Epithelial cell of prostate (primary cell): ENCODE results near the gene ASPSCR1.
A peak's percentile ranks its signal among the peaks of the same experiment; 100 is the strongest.
"Not testable (repeated sequence)": the region's sequence is repeated elsewhere in the genome, so short reads cannot be mapped to it uniquely, and the experiment has no call there.

Experiments
- DNase-seq: peaks from one replicate; pipeline ENCODE4 v3.0.0-alpha.2; 2011; ENCODE audit warnings: low read depth, low spot score
- H3K27ac ChIP-seq: fragments of 450-650 bp; 2 replicates; pipeline ENCODE4 v1.5.1; 2017; ENCODE audit warnings: mild to moderate bottlenecking

ASPSCR1 gene

DNA sequence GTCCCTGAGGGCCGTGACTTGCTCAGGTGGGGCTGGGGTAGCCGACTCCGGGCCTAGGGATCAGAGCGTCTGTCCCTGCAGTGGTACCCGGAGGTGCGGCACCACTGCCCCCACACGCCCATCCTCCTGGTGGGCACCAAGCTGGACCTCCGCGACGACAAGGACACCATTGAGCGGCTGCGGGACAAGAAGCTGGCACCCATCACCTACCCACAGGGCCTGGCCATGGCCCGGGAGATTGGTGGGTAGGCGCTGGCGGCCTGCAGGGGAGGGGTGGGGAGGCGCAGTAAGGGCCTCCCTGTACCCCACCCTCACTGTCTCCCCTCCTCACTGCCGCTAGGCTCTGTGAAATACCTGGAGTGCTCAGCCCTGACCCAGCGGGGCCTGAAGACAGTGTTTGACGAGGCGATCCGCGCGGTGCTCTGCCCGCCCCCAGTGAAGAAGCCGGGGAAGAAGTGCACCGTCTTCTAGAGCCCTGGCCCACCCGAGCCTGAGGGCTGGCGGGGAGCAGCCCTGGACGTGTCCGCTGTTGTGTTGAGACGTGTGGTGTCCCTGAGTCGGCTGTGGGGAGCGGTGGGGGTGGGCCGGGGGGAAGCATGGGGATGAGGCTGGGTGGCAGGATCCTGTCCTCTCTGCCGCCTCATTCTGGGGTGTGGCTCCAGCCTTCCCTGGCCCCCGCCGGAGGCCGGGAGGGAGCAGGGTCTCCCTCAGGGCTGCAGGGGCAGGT is 56.1 kb downstream of the ASPSCR1 start:
- H3K27ac ChIP-seq: no peak overlapping the region
- DNase-seq: no peak

DNA sequence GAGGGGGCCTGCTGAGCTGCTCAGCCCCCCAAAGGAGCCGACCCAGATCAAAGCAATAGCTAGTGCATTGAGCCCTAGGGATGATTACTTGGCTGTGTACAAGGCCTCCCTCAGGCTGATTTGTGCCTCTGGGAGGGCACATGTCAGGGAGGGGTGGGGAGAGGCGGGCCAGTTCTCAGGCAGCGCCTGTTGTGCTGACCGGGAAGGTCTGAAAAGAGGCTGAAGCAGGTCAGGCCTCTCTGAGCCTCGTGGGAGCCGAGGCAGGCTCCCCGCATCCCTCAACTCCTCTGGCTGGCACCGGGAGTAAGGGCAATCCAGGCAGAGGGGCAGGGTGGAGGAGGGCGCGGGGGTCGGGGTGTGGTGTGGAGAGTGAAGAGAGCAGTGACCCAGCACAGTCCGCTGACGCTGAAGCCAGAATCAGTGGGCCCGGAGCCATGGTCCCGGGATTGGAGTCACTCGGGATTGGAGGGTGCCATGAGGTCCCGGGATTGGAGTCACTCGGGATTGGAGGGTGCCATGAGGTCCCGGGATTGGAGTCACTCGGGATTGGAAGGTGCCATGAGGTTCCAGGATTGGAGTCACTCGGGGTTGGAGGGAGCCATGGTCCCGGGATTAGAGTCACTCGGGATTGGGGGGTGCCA is 57.1 kb downstream of the ASPSCR1 start:
- DNase-seq: no peak
- no peak overlapping the region for H3K27ac ChIP-seq

DNA sequence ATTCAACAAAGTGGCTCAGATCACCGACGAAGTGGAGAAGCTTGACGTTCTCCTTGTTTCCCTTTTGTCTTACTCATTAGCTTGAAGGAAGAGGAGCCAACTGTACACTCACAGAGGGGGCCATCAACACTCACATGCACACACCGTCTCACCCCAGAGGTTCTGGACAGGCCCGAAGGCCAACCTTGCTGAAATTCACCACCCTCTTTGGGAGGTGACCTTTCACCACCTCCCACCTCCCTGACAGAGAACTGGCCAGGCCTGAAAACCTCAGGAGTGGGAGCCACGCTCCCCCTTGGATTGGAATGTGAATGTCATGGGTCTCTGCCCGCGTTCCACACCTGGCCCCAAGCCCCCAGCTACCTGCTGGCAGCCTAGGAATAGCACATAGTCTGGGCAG is 58.1 kb downstream of the ASPSCR1 start:
- no peak overlapping the region for H3K27ac ChIP-seq
- DNase-seq: no peak

DNA sequence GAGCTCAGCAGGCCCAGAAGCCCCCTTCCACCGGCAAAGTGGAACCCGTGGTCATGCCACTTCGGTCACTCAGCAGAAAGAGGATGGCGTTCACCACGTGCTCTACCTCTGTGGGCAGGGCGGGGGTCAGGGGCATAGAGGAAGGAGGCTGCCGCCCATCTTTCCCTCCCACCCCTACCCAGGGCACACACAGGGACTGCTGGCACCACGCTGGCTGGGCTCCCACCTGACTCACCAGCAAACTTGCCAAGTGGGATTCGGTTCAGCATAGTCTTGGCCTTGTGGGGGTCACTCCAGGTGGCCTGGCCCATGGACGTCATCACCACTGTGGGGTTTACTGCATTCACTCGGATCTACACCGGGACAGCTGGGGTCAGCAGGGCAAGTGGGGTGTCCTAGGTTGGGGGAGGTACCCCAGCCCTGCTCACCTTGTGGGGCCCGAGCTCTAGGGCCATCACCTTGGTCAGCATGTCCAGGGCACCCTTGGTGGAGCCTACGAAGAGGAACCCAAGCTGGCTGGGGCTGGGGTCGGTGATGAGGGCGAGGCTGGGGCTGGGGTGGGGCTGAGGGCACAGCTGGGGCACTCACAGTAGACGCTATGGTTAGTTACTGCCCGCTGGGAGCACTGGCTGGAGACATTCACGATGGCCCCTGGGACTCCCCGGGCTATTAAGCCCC is 58.7 kb downstream of the ASPSCR1 start:
- no peak overlapping the region for H3K27ac ChIP-seq
- DNase-seq: no peak

DNA sequence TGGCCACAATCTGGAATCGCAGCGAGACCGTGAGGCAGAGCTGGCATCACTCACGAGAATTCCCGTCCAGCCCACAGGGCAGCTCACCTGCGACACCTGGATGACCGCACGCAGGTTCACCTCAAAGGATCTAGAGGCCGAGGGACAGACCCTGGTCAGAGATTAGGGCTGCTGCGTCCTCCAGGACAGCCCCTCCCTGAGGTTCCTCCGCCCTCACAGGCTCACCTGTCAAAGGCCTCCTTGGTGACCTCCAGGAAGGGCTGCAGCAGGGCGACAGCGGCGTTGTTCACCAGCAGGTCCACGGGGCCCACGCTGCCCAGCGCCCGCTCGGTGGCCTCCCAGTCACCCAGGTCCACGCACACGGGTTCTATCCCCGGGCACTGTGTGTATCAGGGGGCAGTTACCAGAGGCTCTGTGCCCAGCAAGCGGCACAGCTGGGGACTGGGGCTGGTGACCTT is 59.2 kb downstream of the ASPSCR1 start:
- H3K27ac ChIP-seq: peak overlapping the region; percentile 63
- no peak for DNase-seq

DNA sequence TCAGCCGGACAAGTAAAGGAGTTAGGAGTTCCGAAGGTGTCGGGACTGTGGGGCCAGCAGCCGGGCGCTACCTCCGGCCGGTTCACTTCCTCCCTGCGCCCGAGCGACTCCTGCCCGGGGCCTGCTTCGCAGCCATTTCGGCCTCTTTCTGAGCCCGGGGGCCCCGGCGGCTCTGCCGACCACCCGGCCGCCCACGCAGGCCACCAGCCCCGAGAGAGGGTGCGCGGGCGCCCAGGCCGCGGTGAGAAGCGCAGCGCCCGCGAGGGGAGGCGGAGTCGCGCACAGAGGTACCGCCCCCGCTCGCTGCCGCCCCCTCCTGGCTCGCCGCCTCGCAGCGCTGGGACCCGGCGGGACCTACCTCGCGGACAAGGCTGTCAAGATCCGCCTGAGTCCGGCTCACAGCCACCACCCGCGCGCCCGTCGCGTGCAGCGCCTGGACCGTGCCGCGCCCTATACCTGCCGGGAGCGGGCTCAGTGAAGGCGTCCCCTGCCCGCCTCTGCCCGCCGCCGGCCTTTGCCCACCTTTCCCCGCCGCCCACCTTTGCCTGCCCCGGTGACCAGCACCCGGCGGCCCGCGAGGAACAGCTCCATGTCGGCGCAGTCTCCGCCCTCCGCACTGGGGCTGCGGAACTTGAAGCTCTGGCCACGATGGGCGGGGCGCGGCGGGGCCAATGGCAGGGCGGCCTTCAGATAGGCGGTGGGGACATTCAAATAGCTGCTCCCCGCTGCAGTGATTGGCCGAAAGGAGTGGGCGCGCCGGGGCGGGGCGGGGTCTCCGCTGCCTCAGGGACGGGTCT is 59.9 kb downstream of the ASPSCR1 start, which contains the start of gene DCXR:
DCXR (minus strand) TSS at position 606 of the 797 bp plus-strand sequence; CDS start at position 591, 15 bp downstream.
- peak; percentile 80 for DNase-seq
- H3K27ac ChIP-seq: peak within 1 kb of the TSS; percentile 63

DNA sequence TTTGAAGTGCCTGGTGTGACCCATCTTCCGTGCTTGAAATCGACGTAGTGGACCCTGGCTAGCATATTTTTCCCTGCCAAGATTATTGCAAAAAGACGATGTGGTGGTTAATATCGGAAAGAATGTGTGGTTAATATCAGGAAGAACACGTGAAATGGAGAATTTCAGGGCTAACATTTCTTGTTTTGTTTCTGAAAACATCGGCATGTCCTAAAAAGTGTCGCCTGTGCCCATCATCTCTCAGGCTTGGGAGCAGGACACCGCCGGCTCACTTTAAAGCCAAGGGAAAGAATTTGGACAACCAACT is 60.4 kb downstream of the ASPSCR1 start:
- DNase-seq: no peak
- H3K27ac ChIP-seq: peak overlapping the region; percentile 63

DNA sequence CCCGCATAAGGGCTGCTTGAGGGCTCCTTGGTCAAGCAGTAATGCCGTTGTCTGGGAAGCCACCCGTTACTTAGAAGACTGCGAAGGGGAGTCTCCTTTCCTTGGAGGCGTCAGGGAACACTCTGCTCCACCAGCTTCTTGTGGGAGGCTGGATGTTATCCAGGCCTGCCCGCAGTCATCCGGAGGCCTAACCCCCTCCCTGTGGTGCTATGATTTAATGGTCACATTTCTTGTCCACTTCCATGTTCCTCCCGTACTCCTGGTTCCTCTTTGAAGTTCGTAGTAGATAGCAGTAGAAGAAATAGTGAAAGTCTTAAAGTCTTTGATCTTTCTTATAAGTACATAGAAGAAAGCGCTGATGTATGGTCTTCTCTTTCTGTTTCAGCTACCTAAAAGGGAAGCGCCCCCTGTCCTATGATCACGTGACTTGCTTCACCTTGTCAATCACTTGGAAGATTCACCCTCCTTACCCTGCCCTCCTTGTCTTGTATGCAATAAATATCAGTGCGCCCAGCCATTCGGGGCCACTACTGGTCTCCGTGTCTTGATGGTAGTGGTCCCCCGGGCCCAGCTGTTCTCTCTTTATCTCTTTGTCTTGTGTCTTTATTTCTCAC is 61.5 kb downstream of the ASPSCR1 start:
- H3K27ac ChIP-seq, DNase-seq: not testable (repeated sequence)

DNA sequence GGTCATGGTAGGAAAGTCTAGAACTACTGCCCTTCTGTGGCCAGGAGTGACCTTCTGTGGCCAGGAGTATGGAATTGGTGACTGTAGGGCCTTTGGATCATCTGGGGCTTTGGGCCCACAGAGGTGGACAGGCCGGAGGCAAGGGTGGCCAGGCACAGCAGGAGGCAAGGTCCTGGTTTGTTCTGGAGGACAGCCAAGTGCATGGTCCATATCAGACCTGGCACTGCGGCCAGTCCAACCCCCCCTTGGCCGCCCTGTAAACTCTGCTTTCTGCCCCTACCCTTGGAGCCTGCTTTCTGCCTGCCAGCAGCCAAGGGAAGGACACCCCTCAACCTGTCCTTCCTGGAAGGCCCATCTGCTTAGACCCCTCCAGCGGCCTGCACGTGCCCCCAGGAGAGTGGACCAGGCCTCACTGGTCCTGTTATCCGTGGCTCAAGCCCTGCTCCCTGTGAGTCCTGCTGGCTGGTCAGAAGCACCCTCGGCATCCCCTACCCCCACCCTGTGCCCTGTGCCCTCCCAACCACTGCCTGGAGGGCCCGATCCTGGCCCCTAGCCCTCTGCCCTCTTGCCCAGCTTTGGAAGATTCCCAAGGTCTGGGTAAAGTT is 62.4 kb downstream of the ASPSCR1 start:
- DNase-seq: no peak
- H3K27ac ChIP-seq: no peak overlapping the region

DNA sequence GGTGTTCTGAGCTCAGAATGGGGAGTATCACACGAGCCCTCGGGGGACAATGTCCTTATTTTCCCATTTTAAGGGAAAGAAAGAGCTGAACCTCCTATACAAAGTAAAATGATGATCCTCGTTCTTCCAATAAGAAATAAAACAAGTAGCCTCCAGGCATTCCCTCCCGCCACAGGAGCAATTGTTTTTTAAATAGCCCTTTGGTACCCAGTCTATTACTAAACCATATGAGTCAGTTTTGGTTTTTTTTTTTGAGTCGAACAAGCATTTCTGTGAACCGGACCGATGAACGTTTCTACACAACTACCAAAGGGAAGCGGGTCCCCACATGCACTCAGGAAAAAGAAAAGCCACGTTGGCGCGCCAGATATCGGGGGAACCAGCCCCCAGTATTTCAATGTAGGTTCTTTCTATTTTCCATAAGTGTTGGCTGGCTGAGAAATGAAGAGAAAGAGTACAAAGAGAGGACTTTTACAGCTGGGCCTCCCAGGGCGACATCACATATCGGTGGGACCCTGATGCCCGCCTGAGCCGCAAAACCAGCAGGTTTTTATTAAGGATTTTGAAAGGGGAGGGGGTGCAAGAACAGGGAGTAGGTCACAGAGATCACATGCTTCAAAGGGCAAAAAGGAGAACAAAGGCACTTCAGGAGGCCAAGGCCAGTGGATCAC is 63.9 kb downstream of the ASPSCR1 start:
- DNase-seq: no peak
- H3K27ac ChIP-seq: no peak overlapping the region

DNA sequence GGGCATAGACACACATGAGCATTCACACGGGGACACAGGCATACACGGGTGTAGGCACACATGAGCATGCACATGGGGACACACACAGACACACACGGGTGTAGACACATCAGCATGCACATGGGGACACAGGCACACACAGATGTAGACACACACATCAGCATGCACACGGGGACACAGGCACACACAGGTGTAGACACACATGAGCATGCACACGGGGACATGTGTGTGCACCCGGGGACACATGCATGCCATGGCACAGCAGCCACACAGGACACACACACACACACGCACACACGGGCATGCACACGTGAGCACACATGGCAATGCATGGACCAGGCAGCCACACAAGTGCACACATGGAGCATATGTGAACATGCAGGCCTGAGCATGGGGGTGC is 65.2 kb downstream of the ASPSCR1 start:
- no peak for DNase-seq
- H3K27ac ChIP-seq: no peak overlapping the region

DNA sequence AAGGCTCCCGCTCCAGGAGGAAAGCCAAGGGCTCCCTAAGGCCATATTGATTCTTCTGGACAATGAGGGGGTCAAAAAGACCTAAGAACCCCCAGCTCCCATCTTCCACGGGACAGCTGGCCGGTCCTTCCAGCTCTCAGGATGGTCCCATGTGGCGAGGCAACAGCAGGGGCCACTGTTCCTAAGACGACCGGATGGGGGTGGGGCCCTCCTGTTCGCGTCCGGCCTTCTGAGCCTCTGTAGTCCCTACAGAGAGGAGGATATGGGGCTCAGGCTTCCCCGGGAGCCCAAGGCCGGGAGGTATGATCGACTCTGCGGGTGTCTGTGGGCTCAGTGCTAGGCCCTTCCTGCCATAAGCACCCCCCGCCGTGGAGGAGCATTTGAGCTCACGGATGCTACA is 66.1 kb downstream of the ASPSCR1 start:
- H3K27ac ChIP-seq: no peak overlapping the region
- no peak for DNase-seq

DNA sequence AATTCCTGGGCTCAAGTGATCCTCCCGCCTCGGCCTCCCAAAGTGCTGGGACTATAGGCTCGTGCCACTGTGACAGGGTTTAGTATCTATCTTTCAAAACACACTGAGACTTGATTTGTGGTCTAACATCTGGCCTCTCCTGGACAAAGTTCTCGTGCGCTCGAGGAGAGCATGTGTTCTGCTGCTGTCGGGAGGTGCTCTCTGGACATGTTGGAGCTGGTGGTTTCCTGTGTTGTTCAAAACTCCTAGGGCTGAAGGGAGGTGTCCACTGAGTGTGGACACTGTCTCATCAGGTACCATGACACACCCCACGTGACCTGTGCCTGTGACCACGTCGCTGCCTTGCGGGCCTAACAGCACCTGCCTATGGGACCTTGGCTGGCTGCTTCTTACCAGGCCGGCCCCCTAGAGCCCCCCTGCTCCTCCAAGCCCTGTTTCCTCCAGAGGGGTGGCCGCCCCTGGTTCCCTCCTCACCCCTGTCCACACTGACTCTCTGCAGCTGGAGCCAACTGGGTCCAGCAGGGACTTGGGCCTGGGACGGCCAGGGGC is 68.6 kb downstream of the ASPSCR1 start:
- H3K27ac ChIP-seq: no peak overlapping the region
- no peak for DNase-seq

DNA sequence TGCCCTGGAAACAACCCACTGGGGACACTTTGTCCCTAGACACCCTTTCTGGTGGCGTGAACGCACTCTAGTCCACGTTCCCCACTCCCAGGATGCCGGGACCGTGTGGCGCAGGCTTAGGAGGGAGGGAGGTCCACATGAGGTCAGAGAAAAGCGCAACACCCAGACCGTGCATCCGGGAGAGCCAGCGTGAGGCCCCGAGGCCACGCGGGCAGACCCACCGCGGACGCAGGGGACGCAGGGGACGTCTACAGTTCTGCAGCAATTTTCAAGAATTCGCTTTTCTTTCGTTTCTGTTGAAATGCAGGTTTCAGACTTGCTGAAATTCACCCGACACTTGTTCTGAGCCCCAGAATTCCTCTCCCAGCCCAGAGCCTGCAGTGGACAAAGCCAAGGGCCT is 69.5 kb downstream of the ASPSCR1 start:
- no peak for DNase-seq
- H3K27ac ChIP-seq: no peak overlapping the region

DNA sequence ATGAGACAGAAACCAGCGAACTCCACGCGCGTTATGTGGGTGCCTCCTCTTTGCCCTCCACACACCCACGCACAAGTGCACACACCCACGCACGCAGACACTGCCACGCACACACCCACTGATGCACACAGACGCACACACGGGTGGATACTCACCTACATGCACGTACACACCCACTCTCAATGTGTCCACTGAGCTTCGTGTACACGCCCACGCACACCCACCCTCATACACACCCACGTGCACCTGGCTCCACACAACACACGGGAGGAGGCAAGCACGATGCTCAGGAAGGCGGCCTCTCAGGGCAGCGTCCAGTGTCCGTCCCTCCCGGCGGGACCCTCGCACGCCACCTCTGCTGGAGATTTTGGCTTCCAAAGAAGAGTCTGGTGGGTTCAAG is 70.0 kb downstream of the ASPSCR1 start:
- DNase-seq: no peak
- no peak overlapping the region for H3K27ac ChIP-seq

DNA sequence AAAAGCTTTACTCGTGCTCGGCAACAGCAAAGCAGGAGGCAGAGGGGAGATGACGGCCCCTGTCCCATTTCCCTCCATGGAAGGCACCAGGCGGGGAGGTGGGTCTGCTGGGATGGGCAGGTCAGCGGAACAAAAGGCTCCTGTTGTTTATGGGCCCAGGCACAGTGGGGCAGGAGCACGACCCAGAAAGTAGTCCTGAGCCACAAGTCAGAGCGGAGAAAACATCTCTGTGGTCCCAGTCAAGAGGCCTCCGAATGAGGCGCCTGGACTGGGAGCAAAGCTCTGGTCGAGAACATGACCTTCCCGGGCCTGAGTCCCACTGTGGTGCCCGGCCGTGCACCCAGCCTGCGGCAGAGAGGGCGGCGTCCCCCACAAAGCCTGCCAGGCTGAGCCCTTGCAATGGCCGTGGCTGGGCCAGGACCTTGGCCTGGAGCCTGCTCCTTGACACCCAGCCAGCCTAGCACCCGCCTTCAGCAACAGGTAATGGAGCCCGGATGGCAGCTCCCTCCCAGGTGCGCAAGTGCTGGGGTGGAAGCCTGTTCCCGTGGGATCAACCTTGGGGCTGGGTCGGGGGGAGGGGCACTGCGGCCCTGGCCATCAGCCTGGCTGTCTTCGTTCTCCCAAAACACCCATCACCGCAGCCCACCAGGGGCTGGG is 70.6 kb downstream of the ASPSCR1 start:
- no peak overlapping the region for H3K27ac ChIP-seq
- no peak for DNase-seq

DNA sequence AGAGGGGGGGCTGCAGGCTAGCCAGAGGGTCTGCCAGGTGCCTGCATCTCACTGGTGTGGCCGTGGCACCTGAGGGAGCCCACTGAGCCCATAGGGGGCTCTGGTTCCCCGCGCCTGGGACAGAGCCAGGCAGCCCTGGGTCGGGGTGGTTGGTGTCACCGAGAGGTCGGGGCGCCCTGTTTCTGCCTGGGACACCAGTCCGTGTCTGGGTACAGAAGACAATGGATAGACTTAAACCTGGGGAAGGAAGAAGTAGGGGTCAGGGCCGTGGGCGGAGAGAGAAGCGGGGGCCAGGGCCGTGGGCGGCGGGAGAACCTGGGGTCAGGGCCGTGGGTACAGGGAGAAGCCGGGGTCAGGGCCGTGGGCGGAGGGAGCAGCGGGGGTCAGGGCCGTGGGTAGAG is 71.1 kb downstream of the ASPSCR1 start:
- no peak overlapping the region for H3K27ac ChIP-seq
- DNase-seq: no peak

DNA sequence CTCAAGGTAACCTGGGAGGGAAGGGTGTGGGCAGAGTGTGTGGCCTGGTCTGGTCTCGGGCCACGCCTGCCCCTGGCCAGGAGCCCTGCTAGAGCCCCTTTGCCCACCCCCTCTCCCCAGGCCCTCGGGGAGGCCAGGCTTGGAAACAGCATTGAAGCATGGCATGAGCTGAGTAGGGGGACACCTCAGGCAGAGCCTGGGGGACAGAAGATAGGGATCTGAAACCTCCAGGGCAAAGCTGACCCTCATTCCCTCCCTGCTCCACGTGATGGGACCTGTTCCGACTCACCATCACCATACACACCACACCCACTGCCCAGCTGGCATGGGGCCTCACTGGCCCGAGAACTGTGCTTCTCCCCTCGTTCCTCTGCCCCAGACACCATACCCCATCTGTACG is 71.7 kb downstream of the ASPSCR1 start:
- no peak overlapping the region for H3K27ac ChIP-seq
- no peak for DNase-seq
